GM23338 (cell line): ENCODE measurements around the gene MAOA. TPM values are rescaled to one million over a fixed set of nuclear protein-coding genes. Genes with fewer than 3 reads are reported as not detected.

Experiments
- ATAC-seq: fragments of 200-7000 bp; cut with Tn5 transposase; 3 replicates; pipeline ENCODE4 v1.9.1; 2020
- DNase-seq: peaks from one replicate; pipeline ENCODE4 v3.0.0-alpha.2; 2015; ENCODE audit warnings: low spot score
- H2AFZ ChIP-seq: fragments of 200-600 bp; sonication (generic); 2 replicates; pipeline ENCODE4 v1.8.0; 2016; ENCODE audit warnings: antibody characterized with exemption, mild to moderate bottlenecking, moderate library complexity
- H3F3A ChIP-seq: fragments of 200-600 bp; sonication (generic); replicated peaks from 2 replicates; pipeline ENCODE4 v1.8.0; 2017; ENCODE audit warnings: antibody characterized with exemption, mixed run types, low read depth
- H3K27ac ChIP-seq: fragments of 200-600 bp; sonication (generic); 2 replicates; pipeline ENCODE4 v1.6.1; 2016; ENCODE audit warnings: low read depth
- H3K27me3 ChIP-seq: fragments of 200-600 bp; sonication (generic); 2 replicates; pipeline ENCODE4 v1.8.0; 2016; ENCODE audit warnings: mild to moderate bottlenecking, mixed run types, moderate library complexity; ENCODE audit not compliant: insufficient read depth
- H3K36me3 ChIP-seq: fragments of 200-600 bp; sonication (generic); 2 replicates; pipeline ENCODE4 v1.8.0; 2016; ENCODE audit warnings: mild to moderate bottlenecking; ENCODE audit not compliant: insufficient read depth
- H3K4me1 ChIP-seq: fragments of 200-600 bp; sonication (generic); 2 replicates; pipeline ENCODE4 v1.8.0; 2016; ENCODE audit warnings: mild to moderate bottlenecking, moderate library complexity; ENCODE audit not compliant: insufficient read depth
- H3K4me2 ChIP-seq: fragments of 200-600 bp; sonication (generic); 2 replicates; pipeline ENCODE4 v1.7.1; 2017; ENCODE audit warnings: mixed run types
- H3K4me3 ChIP-seq: fragments of 200-600 bp; sonication (generic); 2 replicates; pipeline ENCODE4 v1.6.1; 2016; ENCODE audit warnings: mixed run types
- H3K79me2 ChIP-seq: fragments of 200-600 bp; sonication (generic); replicated peaks from 2 replicates; pipeline ENCODE4 v1.8.0; 2017; ENCODE audit warnings: mild to moderate bottlenecking; ENCODE audit not compliant: insufficient read depth
- H3K9me2 ChIP-seq: fragments of 200-600 bp; sonication (generic); 2 replicates; pipeline ENCODE4 v1.8.0; 2017; ENCODE audit not compliant: insufficient read depth
- H4K20me1 ChIP-seq: fragments of 200-600 bp; sonication (generic); replicated peaks from 2 replicates; pipeline ENCODE4 v1.8.0; 2017; ENCODE audit warnings: mild to moderate bottlenecking; ENCODE audit not compliant: insufficient read depth
- H3K27ac Mint-ChIP-seq: 2 replicates; pipeline ENCODE4 v1.8.0; 2020; ENCODE audit warnings: inconsistent platforms, mild to moderate bottlenecking, moderate library complexity, mixed read lengths
- H3K27me3 Mint-ChIP-seq: 3 replicates; pipeline ENCODE4 v1.8.0; 2022; ENCODE audit warnings: low read depth, mild to moderate bottlenecking, moderate library complexity, mixed read lengths, inconsistent platforms; ENCODE audit not compliant: insufficient read depth, poor library complexity
- H3K36me3 Mint-ChIP-seq: 3 replicates; pipeline ENCODE4 v1.8.0; 2021; ENCODE audit warnings: low read depth, mild to moderate bottlenecking, inconsistent platforms, moderate library complexity, mixed read lengths
- H3K4me1 Mint-ChIP-seq: 3 replicates; pipeline ENCODE4 v1.8.0; 2020; ENCODE audit warnings: mild to moderate bottlenecking, inconsistent platforms, mixed read lengths
- H3K4me3 Mint-ChIP-seq: 3 replicates; pipeline ENCODE4 v1.8.0; 2021; ENCODE audit warnings: moderate library complexity, mild to moderate bottlenecking, inconsistent platforms, mixed read lengths
- H3K9me3 Mint-ChIP-seq: 3 replicates; pipeline ENCODE4 v1.8.0; 2020; ENCODE audit warnings: moderate library complexity, mild to moderate bottlenecking, inconsistent platforms, mixed read lengths
- CREB1 ChIP-seq: fragments of 250-450 bp; sonication (Bioruptor Pico); IDR thresholded peaks from 2 replicates; pipeline ENCODE4 v1.5.0; 2020; ENCODE audit warnings: low read depth, mild to moderate bottlenecking, moderate library complexity
- EZH2 ChIP-seq: fragments of 200-600 bp; sonication (generic); IDR thresholded peaks from one replicate; pipeline ENCODE4 v1.8.0; 2017; ENCODE audit warnings: antibody characterized with exemption, mild to moderate bottlenecking, low read depth; ENCODE audit not compliant: unreplicated experiment
- EZH2phosphoT487 ChIP-seq: fragments of 200-600 bp; sonication (generic); IDR thresholded peaks from one replicate; pipeline ENCODE4 v1.8.1; 2018; ENCODE audit warnings: antibody characterized with exemption; ENCODE audit not compliant: unreplicated experiment
- JUNB ChIP-seq: IDR thresholded peaks from one replicate; pipeline ENCODE4 v1.6.1; 2016; ENCODE audit warnings: antibody characterized with exemption; ENCODE audit not compliant: unreplicated experiment
- NANOG ChIP-seq: IDR thresholded peaks from 2 replicates; pipeline ENCODE4 v1.6.1; 2016; ENCODE audit warnings: antibody characterized with exemption, borderline replicate concordance
- POLR2AphosphoS5 ChIP-seq: IDR thresholded peaks from 2 replicates; pipeline ENCODE4 v1.6.1; 2016; ENCODE audit warnings: antibody characterized with exemption, low read depth
- STAT1 ChIP-seq: IDR thresholded peaks from one replicate; pipeline ENCODE4 v1.6.1; 2016; ENCODE audit warnings: antibody characterized with exemption; ENCODE audit not compliant: unreplicated experiment
- ZNF114 ChIP-seq: fragments of 250-450 bp; sonication (Bioruptor Pico); IDR thresholded peaks from 2 replicates; pipeline ENCODE4 v1.5.0; 2020; ENCODE audit warnings: mild to moderate bottlenecking, moderate library complexity
- ZNF331 ChIP-seq: fragments of 250-450 bp; sonication (Bioruptor Pico); IDR thresholded peaks from 2 replicates; pipeline ENCODE4 v1.5.0; 2020; ENCODE audit warnings: low read depth, mild to moderate bottlenecking, moderate library complexity
- polyA plus RNA-seq: library from polyadenylated mRNA; unstranded; fragments of >200 nt; fragmentation: Nextera tagmentation; extraction: Ambion mirVana; gene quantifications from 2 replicates; pipeline ENCODE4 v1.2.1, GENCODE V29; 2016
- total RNA-seq: library from RNA; depleted of rRNA; stranded (reverse); fragments of >200 nt; shearing (Covaris generic); gene quantifications from 2 replicates; pipeline ENCODE4 v1.2.3, GENCODE V29; 2014
- TF ChIP-seq, protein P1 (sequence below), 2 experiments: fragments of 200-600 bp in 1 of 2; sonication (generic) in 1 of 2; conservative IDR thresholded peaks; 2 replicates each; pipeline versions ENCODE4 v1.5.1 to v1.6.1; 2016 to 2017; ENCODE audit warnings: antibody characterized with exemption in 2 of 2, low read depth in 2 of 2, mild to moderate bottlenecking in 2 of 2, moderate library complexity in 1 of 2
- TF ChIP-seq, protein P2 (sequence below): IDR thresholded peaks from one replicate; pipeline ENCODE4 v1.6.1; 2018; ENCODE audit warnings: antibody characterized with exemption; ENCODE audit not compliant: unreplicated experiment
- TF ChIP-seq, protein P3 (sequence below): fragments of 250-450 bp; sonication (Bioruptor Pico); IDR thresholded peaks from 2 replicates; pipeline ENCODE4 v1.5.0; 2020; ENCODE audit warnings: mild to moderate bottlenecking, moderate library complexity
- TF ChIP-seq, protein P4 (sequence below): IDR thresholded peaks from 2 replicates; pipeline ENCODE4 v1.6.1; 2016; ENCODE audit warnings: antibody characterized with exemption

The MAOA gene
- total and polyA plus RNA-seq, 2 experiments from 2014 or later = 3.2 to 5.2 TPM

DNA sequence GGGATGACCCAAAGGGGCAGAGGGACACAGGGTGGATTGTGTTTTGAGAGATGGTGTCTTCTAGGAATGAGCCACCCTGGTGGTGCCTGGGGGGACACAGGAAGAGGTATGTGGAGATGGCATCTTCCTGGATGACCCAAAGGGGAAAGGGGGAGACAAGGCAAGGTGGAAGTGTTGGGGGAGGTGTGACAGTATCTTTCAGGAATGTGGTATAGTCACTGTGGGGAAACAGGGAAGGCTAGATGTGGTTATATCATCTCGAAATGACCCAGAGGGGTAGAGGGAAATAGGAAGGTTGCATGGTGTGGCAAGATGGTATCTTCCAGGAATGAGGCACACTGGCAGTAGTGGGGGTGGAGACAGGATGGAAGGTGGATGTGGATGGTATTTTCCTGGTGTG, 62.9 kb downstream of the MAOA start:
- Histone ChIP-seq H3K4me1 (no peaks in the 10 kb centered on the region), H3K36me3 (no peaks in the 10 kb centered on the region), H3K4me2 (no peak overlapping the region), H3K4me3 (no peak overlapping the region), H3F3A (no peaks in the 10 kb centered on the region), H2AFZ (no peak overlapping the region), H4K20me1 (no peaks in the 10 kb centered on the region), H3K9me2 (no peaks in the 10 kb centered on the region), H3K79me2 (no peaks in the 10 kb centered on the region), H3K27ac (no peak overlapping the region), H3K27me3 (no peaks in the 10 kb centered on the region)
- TF ChIP-seq EZH2phosphoT487 = no peak
- TF ChIP-seq EZH2 = no peak
- TF ChIP-seq, protein P1, sequence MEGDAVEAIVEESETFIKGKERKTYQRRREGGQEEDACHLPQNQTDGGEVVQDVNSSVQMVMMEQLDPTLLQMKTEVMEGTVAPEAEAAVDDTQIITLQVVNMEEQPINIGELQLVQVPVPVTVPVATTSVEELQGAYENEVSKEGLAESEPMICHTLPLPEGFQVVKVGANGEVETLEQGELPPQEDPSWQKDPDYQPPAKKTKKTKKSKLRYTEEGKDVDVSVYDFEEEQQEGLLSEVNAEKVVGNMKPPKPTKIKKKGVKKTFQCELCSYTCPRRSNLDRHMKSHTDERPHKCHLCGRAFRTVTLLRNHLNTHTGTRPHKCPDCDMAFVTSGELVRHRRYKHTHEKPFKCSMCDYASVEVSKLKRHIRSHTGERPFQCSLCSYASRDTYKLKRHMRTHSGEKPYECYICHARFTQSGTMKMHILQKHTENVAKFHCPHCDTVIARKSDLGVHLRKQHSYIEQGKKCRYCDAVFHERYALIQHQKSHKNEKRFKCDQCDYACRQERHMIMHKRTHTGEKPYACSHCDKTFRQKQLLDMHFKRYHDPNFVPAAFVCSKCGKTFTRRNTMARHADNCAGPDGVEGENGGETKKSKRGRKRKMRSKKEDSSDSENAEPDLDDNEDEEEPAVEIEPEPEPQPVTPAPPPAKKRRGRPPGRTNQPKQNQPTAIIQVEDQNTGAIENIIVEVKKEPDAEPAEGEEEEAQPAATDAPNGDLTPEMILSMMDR (conservative IDR thresholded peaks at IDR 0.05; ENCODE audit: low read depth in 2 of 2) = no peak
- no peak for TF ChIP-seq ZNF114 (CRISPR knock-in tag)
- TF ChIP-seq, protein P2, sequence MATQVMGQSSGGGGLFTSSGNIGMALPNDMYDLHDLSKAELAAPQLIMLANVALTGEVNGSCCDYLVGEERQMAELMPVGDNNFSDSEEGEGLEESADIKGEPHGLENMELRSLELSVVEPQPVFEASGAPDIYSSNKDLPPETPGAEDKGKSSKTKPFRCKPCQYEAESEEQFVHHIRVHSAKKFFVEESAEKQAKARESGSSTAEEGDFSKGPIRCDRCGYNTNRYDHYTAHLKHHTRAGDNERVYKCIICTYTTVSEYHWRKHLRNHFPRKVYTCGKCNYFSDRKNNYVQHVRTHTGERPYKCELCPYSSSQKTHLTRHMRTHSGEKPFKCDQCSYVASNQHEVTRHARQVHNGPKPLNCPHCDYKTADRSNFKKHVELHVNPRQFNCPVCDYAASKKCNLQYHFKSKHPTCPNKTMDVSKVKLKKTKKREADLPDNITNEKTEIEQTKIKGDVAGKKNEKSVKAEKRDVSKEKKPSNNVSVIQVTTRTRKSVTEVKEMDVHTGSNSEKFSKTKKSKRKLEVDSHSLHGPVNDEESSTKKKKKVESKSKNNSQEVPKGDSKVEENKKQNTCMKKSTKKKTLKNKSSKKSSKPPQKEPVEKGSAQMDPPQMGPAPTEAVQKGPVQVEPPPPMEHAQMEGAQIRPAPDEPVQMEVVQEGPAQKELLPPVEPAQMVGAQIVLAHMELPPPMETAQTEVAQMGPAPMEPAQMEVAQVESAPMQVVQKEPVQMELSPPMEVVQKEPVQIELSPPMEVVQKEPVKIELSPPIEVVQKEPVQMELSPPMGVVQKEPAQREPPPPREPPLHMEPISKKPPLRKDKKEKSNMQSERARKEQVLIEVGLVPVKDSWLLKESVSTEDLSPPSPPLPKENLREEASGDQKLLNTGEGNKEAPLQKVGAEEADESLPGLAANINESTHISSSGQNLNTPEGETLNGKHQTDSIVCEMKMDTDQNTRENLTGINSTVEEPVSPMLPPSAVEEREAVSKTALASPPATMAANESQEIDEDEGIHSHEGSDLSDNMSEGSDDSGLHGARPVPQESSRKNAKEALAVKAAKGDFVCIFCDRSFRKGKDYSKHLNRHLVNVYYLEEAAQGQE = no peak
- TF ChIP-seq JUNB = no peak
- no peak for TF ChIP-seq POLR2AphosphoS5
- TF ChIP-seq NANOG = no peak
- TF ChIP-seq ZNF331 = no peak
- TF ChIP-seq CREB1 = no peak
- TF ChIP-seq, protein P3, sequence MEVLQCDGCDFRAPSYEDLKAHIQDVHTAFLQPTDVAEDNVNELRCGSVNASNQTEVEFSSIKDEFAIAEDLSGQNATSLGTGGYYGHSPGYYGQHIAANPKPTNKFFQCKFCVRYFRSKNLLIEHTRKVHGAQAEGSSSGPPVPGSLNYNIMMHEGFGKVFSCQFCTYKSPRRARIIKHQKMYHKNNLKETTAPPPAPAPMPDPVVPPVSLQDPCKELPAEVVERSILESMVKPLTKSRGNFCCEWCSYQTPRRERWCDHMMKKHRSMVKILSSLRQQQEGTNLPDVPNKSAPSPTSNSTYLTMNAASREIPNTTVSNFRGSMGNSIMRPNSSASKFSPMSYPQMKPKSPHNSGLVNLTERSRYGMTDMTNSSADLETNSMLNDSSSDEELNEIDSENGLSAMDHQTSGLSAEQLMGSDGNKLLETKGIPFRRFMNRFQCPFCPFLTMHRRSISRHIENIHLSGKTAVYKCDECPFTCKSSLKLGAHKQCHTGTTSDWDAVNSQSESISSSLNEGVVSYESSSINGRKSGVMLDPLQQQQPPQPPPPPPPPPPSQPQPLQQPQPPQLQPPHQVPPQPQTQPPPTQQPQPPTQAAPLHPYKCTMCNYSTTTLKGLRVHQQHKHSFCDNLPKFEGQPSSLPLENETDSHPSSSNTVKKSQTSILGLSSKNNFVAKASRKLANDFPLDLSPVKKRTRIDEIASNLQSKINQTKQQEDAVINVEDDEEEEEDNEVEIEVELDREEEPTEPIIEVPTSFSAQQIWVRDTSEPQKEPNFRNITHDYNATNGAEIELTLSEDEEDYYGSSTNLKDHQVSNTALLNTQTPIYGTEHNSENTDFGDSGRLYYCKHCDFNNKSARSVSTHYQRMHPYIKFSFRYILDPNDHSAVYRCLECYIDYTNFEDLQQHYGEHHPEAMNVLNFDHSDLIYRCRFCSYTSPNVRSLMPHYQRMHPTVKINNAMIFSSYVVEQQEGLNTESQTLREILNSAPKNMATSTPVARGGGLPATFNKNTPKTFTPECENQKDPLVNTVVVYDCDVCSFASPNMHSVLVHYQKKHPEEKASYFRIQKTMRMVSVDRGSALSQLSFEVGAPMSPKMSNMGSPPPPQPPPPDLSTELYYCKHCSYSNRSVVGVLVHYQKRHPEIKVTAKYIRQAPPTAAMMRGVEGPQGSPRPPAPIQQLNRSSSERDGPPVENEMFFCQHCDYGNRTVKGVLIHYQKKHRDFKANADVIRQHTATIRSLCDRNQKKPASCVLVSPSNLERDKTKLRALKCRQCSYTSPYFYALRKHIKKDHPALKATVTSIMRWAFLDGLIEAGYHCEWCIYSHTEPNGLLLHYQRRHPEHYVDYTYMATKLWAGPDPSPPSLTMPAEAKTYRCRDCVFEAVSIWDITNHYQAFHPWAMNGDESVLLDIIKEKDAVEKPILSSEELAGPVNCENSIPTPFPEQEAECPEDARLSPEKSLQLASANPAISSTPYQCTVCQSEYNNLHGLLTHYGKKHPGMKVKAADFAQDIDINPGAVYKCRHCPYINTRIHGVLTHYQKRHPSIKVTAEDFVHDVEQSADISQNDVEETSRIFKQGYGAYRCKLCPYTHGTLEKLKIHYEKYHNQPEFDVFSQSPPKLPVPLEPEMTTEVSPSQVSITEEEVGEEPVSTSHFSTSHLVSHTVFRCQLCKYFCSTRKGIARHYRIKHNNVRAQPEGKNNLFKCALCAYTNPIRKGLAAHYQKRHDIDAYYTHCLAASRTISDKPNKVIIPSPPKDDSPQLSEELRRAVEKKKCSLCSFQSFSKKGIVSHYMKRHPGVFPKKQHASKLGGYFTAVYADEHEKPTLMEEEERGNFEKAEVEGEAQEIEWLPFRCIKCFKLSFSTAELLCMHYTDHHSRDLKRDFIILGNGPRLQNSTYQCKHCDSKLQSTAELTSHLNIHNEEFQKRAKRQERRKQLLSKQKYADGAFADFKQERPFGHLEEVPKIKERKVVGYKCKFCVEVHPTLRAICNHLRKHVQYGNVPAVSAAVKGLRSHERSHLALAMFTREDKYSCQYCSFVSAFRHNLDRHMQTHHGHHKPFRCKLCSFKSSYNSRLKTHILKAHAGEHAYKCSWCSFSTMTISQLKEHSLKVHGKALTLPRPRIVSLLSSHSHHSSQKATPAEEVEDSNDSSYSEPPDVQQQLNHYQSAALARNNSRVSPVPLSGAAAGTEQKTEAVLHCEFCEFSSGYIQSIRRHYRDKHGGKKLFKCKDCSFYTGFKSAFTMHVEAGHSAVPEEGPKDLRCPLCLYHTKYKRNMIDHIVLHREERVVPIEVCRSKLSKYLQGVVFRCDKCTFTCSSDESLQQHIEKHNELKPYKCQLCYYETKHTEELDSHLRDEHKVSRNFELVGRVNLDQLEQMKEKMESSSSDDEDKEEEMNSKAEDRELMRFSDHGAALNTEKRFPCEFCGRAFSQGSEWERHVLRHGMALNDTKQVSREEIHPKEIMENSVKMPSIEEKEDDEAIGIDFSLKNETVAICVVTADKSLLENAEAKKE (CRISPR knock-in tag) = no peak
- TF ChIP-seq STAT1 = no peak
- TF ChIP-seq, protein P4, sequence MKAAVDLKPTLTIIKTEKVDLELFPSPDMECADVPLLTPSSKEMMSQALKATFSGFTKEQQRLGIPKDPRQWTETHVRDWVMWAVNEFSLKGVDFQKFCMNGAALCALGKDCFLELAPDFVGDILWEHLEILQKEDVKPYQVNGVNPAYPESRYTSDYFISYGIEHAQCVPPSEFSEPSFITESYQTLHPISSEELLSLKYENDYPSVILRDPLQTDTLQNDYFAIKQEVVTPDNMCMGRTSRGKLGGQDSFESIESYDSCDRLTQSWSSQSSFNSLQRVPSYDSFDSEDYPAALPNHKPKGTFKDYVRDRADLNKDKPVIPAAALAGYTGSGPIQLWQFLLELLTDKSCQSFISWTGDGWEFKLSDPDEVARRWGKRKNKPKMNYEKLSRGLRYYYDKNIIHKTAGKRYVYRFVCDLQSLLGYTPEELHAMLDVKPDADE = no peak
- Mint-ChIP-seq H3K4me3 (no peak overlapping the region), H3K36me3 (no peaks in the 10 kb centered on the region; the same call in 2 of the 3 replicates), H3K4me1 (no peaks in the 10 kb centered on the region), H3K27ac (no peak overlapping the region), H3K9me3 (no peaks in the 10 kb centered on the region; the same call in 2 of the 3 replicates), H3K27me3 (no peaks in the 10 kb centered on the region)
- no peak for ATAC-seq
- no peak for DNase-seq
